Measurements from ENCODE around the gene TRIM40. TPM values are rescaled to one million over a fixed set of nuclear protein-coding genes. Genes with fewer than 3 reads are reported as not detected.

TRIM40 gene
- total and polyA plus RNA-seq, 5 donors from 2014 or later, result 0.39 TPM; not detected in 4

- Mint-ChIP-seq H3K36me3 (peaks cover 6% of the 10 kb centered on the region), H3K9me3 (peaks cover 0 to 2% (median 0%) of the 10 kb centered on the region in 7 donors), H3K4me1 (peaks cover 0 to 9% (median 0%) of the 10 kb centered on the region in 4 donors), H3K27ac (no peak overlapping the region), H3K4me3 (no peak overlapping the region), H3K27me3 (peaks cover 71% of the 10 kb centered on the region)
- Histone ChIP-seq H3K27me3 (ENCODE audit: control insufficient read depth, insufficient read depth, low read length) (peaks cover 21% of the 10 kb centered on the region), H3K27ac (ENCODE audit: insufficient read depth, low read length, poor library complexity, severe bottlenecking) (no peak overlapping the region), H3K9me3 (ENCODE audit: control insufficient read depth in 2 of 2, low read length in 2 of 2) (no peaks in the 10 kb centered on the region), H3K36me3 (ENCODE audit: control insufficient read depth, insufficient read depth, low read length) (no peaks in the 10 kb centered on the region), H3K4me1 (ENCODE audit: control insufficient read depth, insufficient read depth, low read length, poor library complexity, severe bottlenecking) (no peaks in the 10 kb centered on the region), H3K4me3 (ENCODE audit: low read depth, low read length) (no peak overlapping the region)
- DNase-seq, result no peak
- ATAC-seq (ENCODE audit: low read depth in 2 of 2), result no peak
Measured at GRCh38 chr6:30145818-30146217, 9.9 kb downstream of the TRIM40 start.

- H3K27me3 Mint-ChIP-seq, result peaks cover 69% of the 10 kb centered on the region
- Histone ChIP-seq H3K36me3 (ENCODE audit: control insufficient read depth, insufficient read depth, low read length) (no peaks in the 10 kb centered on the region), H3K4me3 (ENCODE audit: low read depth, low read length) (no peak overlapping the region), H3K27ac (ENCODE audit: insufficient read depth, low read length, poor library complexity, severe bottlenecking) (no peak overlapping the region), H3K4me1 (ENCODE audit: control insufficient read depth, insufficient read depth, low read length, poor library complexity, severe bottlenecking) (no peaks in the 10 kb centered on the region), H3K27me3 (ENCODE audit: control insufficient read depth, insufficient read depth, low read length) (peaks cover 17% of the 10 kb centered on the region), H3K9me3 (ENCODE audit: control insufficient read depth in 2 of 2, low read length in 2 of 2) (no peaks in the 10 kb centered on the region)
- H3K9me3 Mint-ChIP-seq, result no peaks in the 10 kb centered on the region
- no peak for ATAC-seq (ENCODE audit: low read depth in 2 of 2)
- H3K27ac Mint-ChIP-seq, result no peak overlapping the region
- peaks cover 0 to 9% (median 2%) of the 10 kb centered on the region in 4 donors for H3K4me1 Mint-ChIP-seq
- peaks cover 6% of the 10 kb centered on the region for H3K36me3 Mint-ChIP-seq
- DNase-seq, result no peak
- H3K4me3 Mint-ChIP-seq, result no peak overlapping the region
Measured at GRCh38 chr6:30147096-30147495, 11.2 kb downstream of the TRIM40 start.

DNA sequence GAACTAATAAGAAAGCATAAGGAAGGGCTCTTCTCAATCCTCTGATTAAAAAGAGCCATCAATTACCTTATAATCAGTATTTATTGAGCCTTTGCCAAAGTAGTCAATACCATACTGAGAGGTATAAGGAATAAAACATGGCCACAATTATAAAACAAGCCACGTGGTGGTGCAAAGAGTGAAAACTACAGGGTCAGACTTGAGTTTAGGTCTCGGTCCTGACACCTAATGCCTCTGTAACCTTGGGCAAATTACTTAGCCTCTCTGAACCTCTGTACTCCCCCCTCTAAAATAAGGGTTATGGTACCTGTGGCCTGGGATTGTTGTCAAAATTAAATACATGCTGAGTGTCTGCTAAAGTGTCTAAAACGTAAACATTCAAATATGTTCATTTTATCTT is 13.3 kb downstream of the TRIM40 start:
- H3K4me1 ChIP-seq (ENCODE audit: control insufficient read depth, insufficient read depth, low read length, poor library complexity, severe bottlenecking), result no peaks in the 10 kb centered on the region
- Mint-ChIP-seq H3K27me3 (peaks cover 66% of the 10 kb centered on the region), H3K9me3 (no peaks in the 10 kb centered on the region), H3K36me3 (peaks cover under 1% of the 10 kb centered on the region), H3K4me3 (no peak overlapping the region), H3K4me1 (peaks cover 0 to 6% (median 2%) of the 10 kb centered on the region in 4 donors), H3K27ac (no peak overlapping the region)
- ATAC-seq (ENCODE audit: low read depth in 2 of 2) (no peak), DNase-seq (no peak)
- no peak overlapping the region for H3K27ac ChIP-seq (ENCODE audit: insufficient read depth, low read length, poor library complexity, severe bottlenecking)
- H3K27me3 ChIP-seq (ENCODE audit: control insufficient read depth, insufficient read depth, low read length), result peaks cover 12% of the 10 kb centered on the region
- no peaks in the 10 kb centered on the region for H3K9me3 ChIP-seq (ENCODE audit: control insufficient read depth in 2 of 2, low read length in 2 of 2)
- no peak overlapping the region for H3K4me3 ChIP-seq (ENCODE audit: low read depth, low read length)
- no peaks in the 10 kb centered on the region for H3K36me3 ChIP-seq (ENCODE audit: control insufficient read depth, insufficient read depth, low read length)

- H3K4me1 ChIP-seq (ENCODE audit: control insufficient read depth, insufficient read depth, low read length, poor library complexity, severe bottlenecking), result no peaks in the 10 kb centered on the region
- H3K4me3 Mint-ChIP-seq, result no peak overlapping the region
- H3K4me3 ChIP-seq (ENCODE audit: low read depth, low read length), result no peak overlapping the region
- H3K9me3 Mint-ChIP-seq, result no peaks in the 10 kb centered on the region
- H3K36me3 Mint-ChIP-seq, result no peaks in the 10 kb centered on the region
- H3K27ac ChIP-seq (ENCODE audit: insufficient read depth, low read length, poor library complexity, severe bottlenecking), result no peak overlapping the region
- H3K27ac Mint-ChIP-seq, result no peak overlapping the region
- no peak for DNase-seq
- peaks cover 0 to 5% (median 2%) of the 10 kb centered on the region in 4 donors for H3K4me1 Mint-ChIP-seq
- peaks cover 63% of the 10 kb centered on the region for H3K27me3 Mint-ChIP-seq
- no peaks in the 10 kb centered on the region for H3K36me3 ChIP-seq (ENCODE audit: control insufficient read depth, insufficient read depth, low read length)
- no peaks in the 10 kb centered on the region for H3K9me3 ChIP-seq (ENCODE audit: control insufficient read depth in 2 of 2, low read length in 2 of 2)
- ATAC-seq (ENCODE audit: low read depth in 2 of 2), result no peak
- H3K27me3 ChIP-seq (ENCODE audit: control insufficient read depth, insufficient read depth, low read length), result peaks cover 10% of the 10 kb centered on the region
Measured at GRCh38 chr6:30149858-30150550, 14.1 kb downstream of the TRIM40 start.

- Mint-ChIP-seq H3K36me3 (no peaks in the 10 kb centered on the region), H3K27me3 (peaks cover 63% of the 10 kb centered on the region), H3K4me3 (no peak overlapping the region), H3K9me3 (no peaks in the 10 kb centered on the region), H3K4me1 (peaks cover 0 to 5% (median 2%) of the 10 kb centered on the region in 4 donors), H3K27ac (no peak overlapping the region)
- no peak overlapping the region for H3K27ac ChIP-seq (ENCODE audit: insufficient read depth, low read length, poor library complexity, severe bottlenecking)
- no peak overlapping the region for H3K4me3 ChIP-seq (ENCODE audit: low read depth, low read length)
- H3K4me1 ChIP-seq (ENCODE audit: control insufficient read depth, insufficient read depth, low read length, poor library complexity, severe bottlenecking), result no peaks in the 10 kb centered on the region
- ATAC-seq (ENCODE audit: low read depth in 2 of 2) (no peak), DNase-seq (no peak)
- no peaks in the 10 kb centered on the region for H3K36me3 ChIP-seq (ENCODE audit: control insufficient read depth, insufficient read depth, low read length)
- H3K27me3 ChIP-seq (ENCODE audit: control insufficient read depth, insufficient read depth, low read length), result peaks cover 18% of the 10 kb centered on the region
- no peaks in the 10 kb centered on the region for H3K9me3 ChIP-seq (ENCODE audit: control insufficient read depth in 2 of 2, low read length in 2 of 2)
Measured at GRCh38 chr6:30150671-30151395, 14.9 kb downstream of the TRIM40 start.

DNA sequence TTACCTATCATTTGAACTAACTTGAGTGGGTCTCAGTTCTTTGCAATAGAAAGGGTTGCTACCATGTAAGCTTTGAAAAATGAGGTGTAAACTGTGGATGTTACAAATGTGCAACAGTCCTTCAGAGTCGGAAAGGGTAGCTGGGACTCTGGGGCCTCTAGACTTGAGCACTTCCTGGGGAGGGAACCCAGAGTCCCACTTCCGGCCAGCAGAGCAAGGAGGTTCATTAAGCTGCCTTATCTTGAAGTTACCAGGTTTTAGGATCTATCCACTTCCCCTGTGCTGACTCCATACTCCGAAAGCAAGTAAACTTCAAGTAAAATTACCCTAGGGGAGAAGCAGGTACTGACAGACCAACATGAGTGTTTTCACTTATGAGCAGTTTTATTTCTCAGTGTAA is 15.6 kb downstream of the TRIM40 start:
- Mint-ChIP-seq H3K36me3 (no peaks in the 10 kb centered on the region), H3K4me3 (no peak overlapping the region), H3K9me3 (no peaks in the 10 kb centered on the region), H3K4me1 (peaks cover 0 to 5% (median 3%) of the 10 kb centered on the region in 4 donors), H3K27me3 (peaks cover 63% of the 10 kb centered on the region), H3K27ac (no peak overlapping the region)
- DNase-seq (peak in 1 of 3 donors; percentile 30), ATAC-seq (ENCODE audit: low read depth in 2 of 2) (no peak)
- Histone ChIP-seq H3K27me3 (ENCODE audit: control insufficient read depth, insufficient read depth, low read length) (peaks cover 24% of the 10 kb centered on the region), H3K4me3 (ENCODE audit: low read depth, low read length) (no peak overlapping the region), H3K36me3 (ENCODE audit: control insufficient read depth, insufficient read depth, low read length) (no peaks in the 10 kb centered on the region), H3K9me3 (ENCODE audit: control insufficient read depth in 2 of 2, low read length in 2 of 2) (no peaks in the 10 kb centered on the region), H3K4me1 (ENCODE audit: control insufficient read depth, insufficient read depth, low read length, poor library complexity, severe bottlenecking) (no peaks in the 10 kb centered on the region), H3K27ac (ENCODE audit: insufficient read depth, low read length, poor library complexity, severe bottlenecking) (no peak overlapping the region)

GRCh38 chr6:30152016-30152673 is 16.2 kb downstream of the TRIM40 start:
- Histone ChIP-seq H3K4me1 (ENCODE audit: control insufficient read depth, insufficient read depth, low read length, poor library complexity, severe bottlenecking) (no peaks in the 10 kb centered on the region), H3K27ac (ENCODE audit: insufficient read depth, low read length, poor library complexity, severe bottlenecking) (no peak overlapping the region), H3K9me3 (ENCODE audit: control insufficient read depth in 2 of 2, low read length in 2 of 2) (no peaks in the 10 kb centered on the region), H3K4me3 (ENCODE audit: low read depth, low read length) (no peak overlapping the region), H3K36me3 (ENCODE audit: control insufficient read depth, insufficient read depth, low read length) (no peaks in the 10 kb centered on the region), H3K27me3 (ENCODE audit: control insufficient read depth, insufficient read depth, low read length) (peaks cover 24% of the 10 kb centered on the region)
- no peak overlapping the region for H3K4me3 Mint-ChIP-seq
- no peak overlapping the region for H3K27ac Mint-ChIP-seq
- H3K36me3 Mint-ChIP-seq, result no peaks in the 10 kb centered on the region
- no peak for DNase-seq
- H3K9me3 Mint-ChIP-seq, result no peaks in the 10 kb centered on the region
- ATAC-seq (ENCODE audit: low read depth in 2 of 2), result no peak
- H3K4me1 Mint-ChIP-seq, result peaks cover 0 to 5% (median 3%) of the 10 kb centered on the region in 4 donors
- H3K27me3 Mint-ChIP-seq, result peaks cover 64% of the 10 kb centered on the region
